ENCODE measurements around the gene JARID2. TPM values are rescaled to one million over a fixed set of nuclear protein-coding genes. Genes with fewer than 3 reads are reported as not detected.

Gene JARID2
- total and polyA plus RNA-seq, 2 of the 4 experiments (the other 2 are of a cell fraction), result 9.6 to 12.9 TPM

DNA sequence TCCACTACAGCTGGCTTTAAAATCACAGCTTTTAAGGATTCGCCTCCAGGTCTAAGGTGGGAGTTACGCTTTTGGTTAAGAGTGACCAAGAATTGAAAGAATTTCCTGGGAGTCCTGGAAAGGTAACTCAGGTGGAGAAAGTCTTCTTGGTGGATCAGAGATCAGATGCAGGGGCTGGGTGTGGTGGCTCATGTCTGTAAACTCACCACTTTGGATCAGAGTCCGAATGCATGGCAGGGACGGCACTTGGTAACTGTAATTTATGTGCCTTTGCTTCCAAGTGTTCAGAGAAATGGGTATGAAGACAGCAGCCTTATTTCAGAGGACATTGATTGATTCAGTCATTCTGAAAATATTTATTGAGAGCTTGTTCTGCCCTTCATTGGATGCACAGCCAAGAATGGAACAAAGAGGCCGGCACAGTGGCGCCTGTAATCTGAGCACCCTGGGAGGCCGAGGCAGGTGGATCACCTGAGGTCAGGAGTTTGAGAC is 18.0 kb upstream of the JARID2 start:
- Histone ChIP-seq H2BK15ac (ENCODE audit: low read depth, low read length) (no peak overlapping the region), H3K9me1 (ENCODE audit: insufficient read depth, low read length) (no peaks in the 10 kb centered on the region), H4K5ac (ENCODE audit: low read depth, low read length) (no peak overlapping the region), H3K9me3 (ENCODE audit: control insufficient read depth, insufficient read depth, low read length) (peaks cover 4% of the 10 kb centered on the region), H3K4me3 (ENCODE audit: insufficient read depth, low read depth, low read length) (no peak overlapping the region), H3K4ac (ENCODE audit: low read depth, low read length) (no peak overlapping the region), H3K27ac (ENCODE audit: insufficient read depth, low read length) (no peak overlapping the region), H4K8ac (ENCODE audit: low read depth in 2 of 2, low read length in 2 of 2) (no peak overlapping the region), H2BK20ac (ENCODE audit: low read depth, low read length) (no peak overlapping the region), H4K91ac (ENCODE audit: insufficient read depth, low read depth, low read length) (no peak overlapping the region), H3K56ac (ENCODE audit: extremely low read depth, insufficient read depth, low read length) (no peak overlapping the region), H4K20me1 (ENCODE audit: insufficient read depth, low read length) (no peaks in the 10 kb centered on the region), H2AFZ (replicated peaks; ENCODE audit: low read length, poor library complexity) (no peak overlapping the region), H3K27me3 (ENCODE audit: control insufficient read depth, insufficient read depth, low read length) (no peaks in the 10 kb centered on the region), H3K14ac (replicated peaks; ENCODE audit: low read depth, low read length) (no peak overlapping the region), H2AK5ac (ENCODE audit: low read depth, low read length) (no peak overlapping the region), H2AK9ac (replicated peaks; ENCODE audit: low read depth, low read length, poor library complexity) (no peak overlapping the region), H3K23ac (ENCODE audit: low read depth, low read length) (no peak overlapping the region), H3K18ac (ENCODE audit: low read depth, low read length) (no peak overlapping the region), H3K4me1 (ENCODE audit: control insufficient read depth, insufficient read depth, low read length) (no peaks in the 10 kb centered on the region), H2BK5ac (ENCODE audit: low read depth, low read length, poor library complexity, severe bottlenecking) (no peak overlapping the region), H3K9ac (ENCODE audit: low read depth, low read length) (no peak overlapping the region), H3K79me1 (ENCODE audit: low read depth in 1 of 2, low read length in 2 of 2) (no peaks in the 10 kb centered on the region), H3K36me3 (ENCODE audit: control insufficient read depth, insufficient read depth, low read length) (no peaks in the 10 kb centered on the region), H2BK120ac (ENCODE audit: low read depth, low read length) (no peak overlapping the region), H3K4me2 (ENCODE audit: low read depth, low read length) (no peak overlapping the region)
- intact Hi-C loops (cut with micrococcal nuclease) (no loop called here), dilution Hi-C loops (cut with HindIII; ENCODE audit: low sequenced_read_pairs, unreplicated experiment) (no loop called here), in situ Hi-C loops (cut with MboI; ENCODE audit: low sequenced_read_pairs) (no loop called here)
- WGBS, 2 experiments (ENCODE audit: extremely low coverage in 2 of 2, insufficient read length in 1 of 2), result 94% methylated on average over 5 of the region's 7 CpGs; no CpG with 5 or more reads in 1 of the 2 experiments
- BruUV-seq (replicated peaks), result no TSS peak
- ATAC-seq (ENCODE audit: low read depth) (no peak), DNase-seq (no peak)
- ChIA-PET CTCF (no interaction called here), POLR2A (ENCODE audit: unreplicated experiment) (no interaction called here)
- TF ChIP-seq POLR2A (IDR thresholded peaks at IDR 0.05; ENCODE audit: low read depth, low read length) (no peak), MAZ (IDR thresholded peaks at IDR 0.05; ENCODE audit: borderline replicate concordance, low read depth, low read length) (no peak), NFE2L2 (IDR thresholded peaks at IDR 0.05; ENCODE audit: low read depth, low read length) (no peak), RFX5 (IDR thresholded peaks at IDR 0.05; ENCODE audit: low read depth, low read length) (no peak), RAD21 (IDR thresholded peaks at IDR 0.05; ENCODE audit: low read length) (no peak), RCOR1 (IDR thresholded peaks at IDR 0.05; ENCODE audit: insufficient replicate concordance, low read length) (no peak), BHLHE40 (IDR thresholded peaks at IDR 0.05; ENCODE audit: low read depth, low read length) (no peak), FOS (IDR thresholded peaks at IDR 0.05; ENCODE audit: low read depth, low read length) (no peak), MXI1 (IDR thresholded peaks at IDR 0.05; ENCODE audit: borderline replicate concordance, low read depth, low read length) (no peak), USF2 (IDR thresholded peaks at IDR 0.05; ENCODE audit: low read depth, low read length) (no peak), CHD1 (IDR thresholded peaks at IDR 0.05; ENCODE audit: low read depth, low read length) (no peak), ELK1 (IDR thresholded peaks at IDR 0.05; ENCODE audit: borderline replicate concordance, low read depth, low read length) (no peak), MAFK (IDR thresholded peaks at IDR 0.05; ENCODE audit: low read depth, low read length) (no peak), CEBPB (IDR thresholded peaks at IDR 0.05; ENCODE audit: low read depth, low read length) (no peak), SMC3 (IDR thresholded peaks at IDR 0.05; ENCODE audit: low read depth, low read length) (no peak)
- TF ChIP-seq, protein P1, sequence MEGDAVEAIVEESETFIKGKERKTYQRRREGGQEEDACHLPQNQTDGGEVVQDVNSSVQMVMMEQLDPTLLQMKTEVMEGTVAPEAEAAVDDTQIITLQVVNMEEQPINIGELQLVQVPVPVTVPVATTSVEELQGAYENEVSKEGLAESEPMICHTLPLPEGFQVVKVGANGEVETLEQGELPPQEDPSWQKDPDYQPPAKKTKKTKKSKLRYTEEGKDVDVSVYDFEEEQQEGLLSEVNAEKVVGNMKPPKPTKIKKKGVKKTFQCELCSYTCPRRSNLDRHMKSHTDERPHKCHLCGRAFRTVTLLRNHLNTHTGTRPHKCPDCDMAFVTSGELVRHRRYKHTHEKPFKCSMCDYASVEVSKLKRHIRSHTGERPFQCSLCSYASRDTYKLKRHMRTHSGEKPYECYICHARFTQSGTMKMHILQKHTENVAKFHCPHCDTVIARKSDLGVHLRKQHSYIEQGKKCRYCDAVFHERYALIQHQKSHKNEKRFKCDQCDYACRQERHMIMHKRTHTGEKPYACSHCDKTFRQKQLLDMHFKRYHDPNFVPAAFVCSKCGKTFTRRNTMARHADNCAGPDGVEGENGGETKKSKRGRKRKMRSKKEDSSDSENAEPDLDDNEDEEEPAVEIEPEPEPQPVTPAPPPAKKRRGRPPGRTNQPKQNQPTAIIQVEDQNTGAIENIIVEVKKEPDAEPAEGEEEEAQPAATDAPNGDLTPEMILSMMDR (conservative IDR thresholded peaks at IDR 0.05; ENCODE audit: low read depth, low read length), result no peak
